Endothelial cell of umbilical vein (primary cell): Measurements from ENCODE around the gene CETP. TPM values are rescaled to one million over a fixed set of nuclear protein-coding genes. Genes with fewer than 3 reads are reported as not detected.

Experiments
- BruUV-seq: library from RNA; stranded (reverse); fragments of 400-500 nt; replicated peaks from 2 replicates; lab custom pipeline; 2021; lab: Mats Ljungman, UMichigan
- CTCF ChIA-PET: fragments of 300-600, 350-600 bp; sonication (Branson Sonifier 250); formaldehyde crosslinking; loops from one replicate; lab custom pipeline; 2021; ENCODE audit warnings: antibody characterized with exemption, inconsistent platforms; lab: Charles Lee
- POLR2A ChIA-PET: fragments of 300-600, 350-600 bp; sonication (Branson Sonifier 250); formaldehyde crosslinking; loops from one replicate; lab custom pipeline; 2021; ENCODE audit warnings: antibody characterized with exemption, inconsistent platforms; lab: Charles Lee
- DNase-seq: peaks from one replicate; pipeline ENCODE4 v3.0.0-alpha.2; 2011; ENCODE audit warnings: low read depth, low spot score
- FAIRE-seq: peaks from 2 replicates; lab custom pipeline; 2011; peaks lifted over from hg19 to GRCh38; lab: Jason Lieb, UNC
- H2AFZ ChIP-seq: 2 replicates; pipeline ENCODE4 v1.6.0; 2012; ENCODE audit warnings: low read depth, low read length, control low read depth, inconsistent platforms
- H3K27ac ChIP-seq: 2 replicates; pipeline ENCODE4 v1.5.1; 2011; ENCODE audit warnings: low read depth, mild to moderate bottlenecking, control low read depth, low read length, moderate library complexity; ENCODE audit not compliant: insufficient read depth
- H3K27me3 ChIP-seq, 2 experiments: 2 replicates each; pipeline versions ENCODE4 v1.6.0 to v1.6.1; 2011; ENCODE audit warnings: low read length in 2 of 2, mixed read lengths in 1 of 2; ENCODE audit not compliant: control insufficient read depth in 2 of 2, insufficient read depth in 2 of 2
- H3K36me3 ChIP-seq, 2 experiments: 2 replicates in 1 of 2; 3 replicates in 1 of 2; pipeline ENCODE4 v1.5.1; 2011; ENCODE audit warnings: low read length in 2 of 2, mild to moderate bottlenecking in 1 of 2, moderate library complexity in 1 of 2; ENCODE audit not compliant: control insufficient read depth in 2 of 2, insufficient read depth in 2 of 2; ENCODE audit errors: extremely low read depth in 1 of 2
- H3K4me1 ChIP-seq: 3 replicates; pipeline ENCODE4 v1.5.1; 2011; ENCODE audit warnings: mild to moderate bottlenecking, low read length; ENCODE audit not compliant: control insufficient read depth, insufficient read depth; ENCODE audit errors: extremely low read depth
- H3K4me2 ChIP-seq: 2 replicates; pipeline ENCODE4 v1.6.1; 2011; ENCODE audit warnings: low read length, control low read depth, mixed read lengths; ENCODE audit not compliant: insufficient read depth
- H3K4me3 ChIP-seq, 3 experiments: fragments of 200-600 bp in 1 of 3; sonication (generic), shearing (Covaris generic) in 1 of 3; replicated peaks in 1 of 3; 2 replicates each; pipeline ENCODE4 v1.5.1; 2011 to 2016; ENCODE audit warnings: control low read depth in 3 of 3, low read length in 3 of 3, mild to moderate bottlenecking in 2 of 3, inconsistent platforms in 1 of 3, low read depth in 1 of 3, moderate library complexity in 1 of 3; ENCODE audit not compliant: insufficient read depth in 1 of 3
- H3K79me2 ChIP-seq: 2 replicates; pipeline ENCODE4 v1.6.0; 2012; ENCODE audit warnings: low read length, inconsistent platforms; ENCODE audit not compliant: control insufficient read depth, insufficient read depth
- H3K9ac ChIP-seq: replicated peaks from 2 replicates; pipeline ENCODE3; 2011; ENCODE audit warnings: low read length, control low read depth; ENCODE audit not compliant: insufficient read depth; ENCODE audit errors: extremely low read depth
- H3K9me1 ChIP-seq: replicated peaks from 3 replicates; pipeline ENCODE4 v1.6.0; 2011; ENCODE audit warnings: mild to moderate bottlenecking, low read length; ENCODE audit not compliant: control insufficient read depth, insufficient read depth; ENCODE audit errors: extremely low read depth
- H3K9me3 ChIP-seq: replicated peaks from 2 replicates; pipeline ENCODE4 v1.5.1; 2012; ENCODE audit warnings: low read length, inconsistent platforms; ENCODE audit not compliant: control insufficient read depth, insufficient read depth
- H4K20me1 ChIP-seq: replicated peaks from 2 replicates; pipeline ENCODE3; 2011; ENCODE audit warnings: mild to moderate bottlenecking, low read length; ENCODE audit not compliant: control insufficient read depth, insufficient read depth; ENCODE audit errors: extremely low read depth
- CTCF ChIP-seq, 2 donors: IDR thresholded peaks; 1 replicate in 1 of 2; 2 replicates in 1 of 2; pipeline ENCODE4 v1.5.1; 2011; ENCODE audit warnings: low read length in 2 of 2, mild to moderate bottlenecking in 2 of 2, moderate library complexity in 2 of 2, control low read depth in 1 of 2, inconsistent platforms in 1 of 2, low read depth in 1 of 2; ENCODE audit not compliant: insufficient read depth in 1 of 2; ENCODE audit errors: extremely low read depth in 1 of 2
- EZH2 ChIP-seq: IDR thresholded peaks from 2 replicates; pipeline ENCODE4 v1.6.1; 2012; ENCODE audit warnings: borderline replicate concordance, low read depth, mild to moderate bottlenecking, moderate library complexity, low read length, inconsistent platforms; ENCODE audit not compliant: severe bottlenecking
- FOS ChIP-seq: IDR thresholded peaks from 2 replicates; pipeline ENCODE4 v1.6.1; 2011; ENCODE audit warnings: mild to moderate bottlenecking, low read length, moderate library complexity, borderline replicate concordance; ENCODE audit not compliant: insufficient read depth
- GATA2 ChIP-seq: IDR thresholded peaks from 2 replicates; pipeline ENCODE4 v1.7.0; 2011; ENCODE audit warnings: low read depth, mild to moderate bottlenecking, moderate library complexity, mixed read lengths, low read length; ENCODE audit not compliant: insufficient read length, insufficient read depth
- JUN ChIP-seq: IDR thresholded peaks from 2 replicates; pipeline ENCODE4 v1.6.1; 2011; ENCODE audit warnings: borderline replicate concordance, low read depth; ENCODE audit not compliant: insufficient read length, insufficient read depth
- MAX ChIP-seq: IDR thresholded peaks from 2 replicates; pipeline ENCODE4 v1.6.1; 2011; ENCODE audit not compliant: insufficient read depth, insufficient read length
- MYC ChIP-seq: IDR thresholded peaks from one replicate; pipeline ENCODE4 v1.6.1; 2011; ENCODE audit warnings: mild to moderate bottlenecking, low read depth, low read length
- POLR2A ChIP-seq: IDR thresholded peaks from 2 replicates; pipeline ENCODE4 v1.6.1; 2012; ENCODE audit warnings: low read depth, mild to moderate bottlenecking, control low read depth, low read length
- POLR2AphosphoS5 ChIP-seq: IDR thresholded peaks from 2 replicates; pipeline ENCODE4 v1.6.1; 2012; ENCODE audit warnings: low read depth, mild to moderate bottlenecking, control low read depth, low read length, moderate library complexity; ENCODE audit not compliant: insufficient read depth
- dilution Hi-C: fragments of 300-500 bp; cut with MboI; formaldehyde crosslinking; loops from one replicate; pipeline ENCODE4 v1.15.0; 2019; ENCODE audit warnings: low sequenced_read_pairs; ENCODE audit not compliant: extremely low pct_ligation_motif_present
- intact Hi-C: fragments of 100-400 bp; cut with micrococcal nuclease; formaldehyde crosslinking; loops from one replicate; pipeline ENCODE4 v1.10.0; 2022
- polyA plus RNA-seq, 4 experiments: library from polyadenylated mRNA; depleted of rRNA in 3 of 4; stranded (reverse) in 3 of 4; unstranded in 1 of 4; fragments of >200 nt; gene quantifications; 2 replicates each; pipeline versions ENCODE4 v1.2.1 to v1.2.3, GENCODE V29; 2011 to 2012; ENCODE audit warnings: missing spikeins in 1 of 4
- total RNA-seq: library from RNA; stranded (reverse); gene quantifications from 2 replicates; pipeline ENCODE4 v1.2.3, GENCODE V29; 2021

CETP gene
- total and polyA plus RNA-seq, 2 donors (not counting 3 experiments of a cell fraction or from before 2014, with no cell fraction given), result 2.2 to 2.8 TPM

GRCh38 chr16:56988948-56989945 lies 27.5 kb downstream of the CETP start, which contains the start of gene NLRC5:
Gene NLRC5 (plus strand): TSS chr16:56989557. CDS start chr16:57020713, 31,156 bp downstream.
- POLR2A ChIA-PET, result interaction anchor here (0.7 to 1.2 kb wide), 3 partner anchors 9 to 57 kb away, joined by 3 to 5 read pairs (median 5); no protein-coding TSS in a partner anchor
- no peaks in the 10 kb centered on the region for H3K36me3 ChIP-seq
- no peaks in the 10 kb centered on the region for H3K9me3 ChIP-seq
- no peaks in the 10 kb centered on the region for H3K27me3 ChIP-seq
- H4K20me1 ChIP-seq, result no peaks in the 10 kb centered on the region
- peaks cover 6% of the 10 kb centered on the region for H3K79me2 ChIP-seq
- TF ChIP-seq CTCF (IDR thresholded peaks at IDR 0.05; ENCODE audit: extremely low read depth in 1 of 2, insufficient read depth in 1 of 2, low read depth in 1 of 2, low read length in 2 of 2) (no peak), POLR2A (peak; percentile 44), GATA2 (no peak), JUN (no peak), POLR2AphosphoS5 (peak; percentile 62), FOS (no peak), EZH2 (no peak), MYC (no peak), MAX (peak; percentile 71)
- CTCF ChIA-PET, result interaction anchor here (0.8 to 3.2 kb wide), 8 partner anchors 8 to 194 kb away, joined by 3 to 27 read pairs (median 4); no protein-coding TSS in a partner anchor
- H2AFZ ChIP-seq, result peak within 1 kb of the TSS; percentile 99
- dilution Hi-C loops (no loop called here), intact Hi-C loops (no loop called here)
- H3K4me3 ChIP-seq, result peak within 1 kb of the TSS; percentile 80 to 96 (median 86)
- peaks cover 17% of the 10 kb centered on the region for H3K4me1 ChIP-seq
- H3K9me1 ChIP-seq, result no peaks in the 10 kb centered on the region
- H3K9ac ChIP-seq, result peak within 1 kb of the TSS; percentile 90
- H3K4me2 ChIP-seq, result peak within 1 kb of the TSS; percentile 97
- no TSS peak for BruUV-seq
- peak within 1 kb of the TSS; percentile 58 for H3K27ac ChIP-seq
- DNase-seq (peak; percentile 82), FAIRE-seq (peak; percentile 92)
